GM19035 (cell line): ENCODE data around the gene FLRT2.

Source experiments
- ATAC-seq: cut with Tn5 transposase; IDR thresholded peaks from one replicate; pipeline ENCODE4 v1.9.1; 2021; ENCODE audit not compliant: unreplicated experiment

The FLRT2 gene

DNA sequence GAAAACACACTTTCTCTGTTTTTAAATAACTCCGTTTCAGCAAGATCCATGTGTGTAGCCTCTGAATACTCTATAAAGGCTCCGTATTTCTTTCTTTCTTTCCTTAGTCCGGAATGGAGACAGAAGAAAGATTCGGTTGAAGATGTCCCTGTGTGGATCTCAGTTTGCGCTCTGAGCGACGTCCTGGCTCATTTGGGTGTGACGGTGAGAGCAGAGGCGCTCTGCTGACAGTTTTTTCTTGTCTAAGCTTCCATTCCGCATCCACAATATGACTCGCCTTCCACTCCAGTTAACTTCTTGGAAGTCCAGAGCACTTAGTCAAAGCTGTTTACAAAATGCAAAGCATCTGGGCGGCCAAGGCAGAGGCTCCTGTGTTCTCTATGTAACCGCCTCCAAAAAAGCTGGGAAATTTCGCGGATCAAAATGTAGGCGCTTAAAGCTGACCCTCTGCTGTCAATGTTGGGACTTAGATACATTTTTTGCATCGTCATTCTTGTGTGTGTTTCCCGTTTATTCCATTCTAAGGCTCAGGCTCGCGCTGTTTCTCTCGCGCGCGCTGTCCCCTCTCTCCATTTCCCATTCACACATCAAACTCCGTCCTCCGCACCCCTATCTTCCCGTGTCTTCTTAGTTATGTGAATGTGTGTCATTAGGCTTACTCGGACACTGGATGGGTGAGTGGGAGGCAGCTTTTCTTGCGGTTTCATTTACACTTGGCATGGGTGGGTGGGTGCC lies 880 bp upstream of the FLRT2 start:
- ATAC-seq = no peak

DNA sequence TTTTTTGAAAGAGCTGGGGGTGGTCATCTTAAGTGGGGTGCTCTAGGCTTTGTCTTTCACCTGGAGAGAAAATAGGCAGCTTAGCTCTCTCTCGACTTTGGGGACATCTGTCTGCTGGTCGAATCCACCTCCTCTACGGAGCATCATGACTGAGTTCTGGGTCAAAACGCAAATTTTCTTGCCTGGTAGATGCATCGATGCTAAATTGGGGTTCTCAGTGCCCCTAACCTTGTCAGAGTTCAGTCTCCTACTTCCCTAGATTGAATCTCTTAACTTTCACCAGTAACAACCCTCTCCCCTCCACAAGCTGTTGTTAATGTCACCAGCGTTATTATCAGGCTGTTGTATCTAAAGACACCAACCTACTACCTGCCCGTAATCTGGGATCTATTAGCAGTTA lies 682 bp downstream of the FLRT2 start:
- ATAC-seq = no peak

DNA sequence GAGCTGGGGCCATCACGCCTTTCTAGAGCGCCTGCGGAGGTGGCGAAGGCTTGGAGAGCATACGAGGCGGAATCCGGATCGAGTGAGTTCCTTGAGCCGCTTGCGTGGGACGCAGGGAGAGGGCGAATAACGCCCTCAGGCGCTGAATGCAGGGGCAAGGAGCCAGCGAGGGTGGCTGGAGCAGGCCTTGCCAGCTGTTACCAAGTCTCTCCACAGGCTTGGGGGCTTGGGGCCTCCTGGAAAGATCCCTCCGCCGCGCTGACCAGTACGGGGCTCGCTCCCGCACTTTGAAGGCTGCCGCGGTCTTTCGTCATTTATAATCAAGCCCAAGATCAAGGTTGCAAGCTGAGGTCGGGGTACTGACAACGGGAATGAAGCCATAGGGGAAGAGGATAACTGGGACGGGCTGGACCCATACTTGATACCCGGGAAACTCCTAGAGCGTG lies 1.2 kb downstream of the FLRT2 start:
- ATAC-seq = no peak

GRCh38 chr14:85531587-85532373 lies 1.8 kb downstream of the FLRT2 start:
- no peak for ATAC-seq

- no peak for ATAC-seq
These were observed 2.6 kb downstream of the FLRT2 start for GRCh38 chr14:85532374-85533022.

DNA sequence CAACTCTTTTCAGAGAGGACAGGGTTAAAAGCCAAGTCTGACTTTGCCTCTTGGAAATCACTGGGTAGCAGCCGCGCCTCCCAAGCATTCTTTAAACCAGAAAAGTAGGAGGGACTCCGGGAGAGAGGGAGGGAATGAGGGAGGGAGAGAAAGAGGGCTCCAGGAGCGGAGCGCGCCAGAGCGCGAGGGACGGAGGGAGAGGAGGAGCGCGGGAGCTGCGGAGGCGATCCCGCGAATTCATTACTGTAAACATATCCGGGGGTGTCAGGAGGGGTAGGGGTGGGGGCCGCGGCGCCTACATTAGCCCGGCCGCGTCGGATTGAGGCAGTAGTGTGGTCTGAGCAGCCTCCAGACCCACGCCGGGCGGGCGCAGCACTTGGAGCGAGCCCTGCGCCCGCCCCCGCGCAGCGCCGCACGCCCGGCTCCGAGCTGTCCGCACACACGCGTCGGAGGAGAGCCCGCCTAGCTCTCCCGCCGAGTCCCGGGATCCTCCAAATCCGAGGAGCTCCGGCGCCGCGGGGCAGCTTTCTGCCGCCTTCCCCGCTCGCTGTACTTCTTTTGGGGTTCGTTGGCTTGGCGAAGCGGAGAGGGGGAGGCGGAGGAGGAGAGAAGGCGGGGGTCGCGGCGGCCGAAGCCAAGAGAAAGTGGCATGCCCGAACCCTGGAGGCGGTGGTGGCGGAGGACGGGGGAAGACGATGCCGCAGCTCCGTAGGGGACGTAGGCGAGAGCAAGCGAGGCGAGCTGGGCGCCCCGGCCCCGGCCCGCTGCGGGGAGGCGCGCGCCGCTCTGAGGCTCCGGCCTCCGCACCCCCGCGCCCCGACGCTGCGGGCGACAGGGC lies 3.3 kb downstream of the FLRT2 start:
- no peak for ATAC-seq

GRCh38 chr14:85533861-85534291 lies 3.9 kb downstream of the FLRT2 start:
- ATAC-seq = no peak

DNA sequence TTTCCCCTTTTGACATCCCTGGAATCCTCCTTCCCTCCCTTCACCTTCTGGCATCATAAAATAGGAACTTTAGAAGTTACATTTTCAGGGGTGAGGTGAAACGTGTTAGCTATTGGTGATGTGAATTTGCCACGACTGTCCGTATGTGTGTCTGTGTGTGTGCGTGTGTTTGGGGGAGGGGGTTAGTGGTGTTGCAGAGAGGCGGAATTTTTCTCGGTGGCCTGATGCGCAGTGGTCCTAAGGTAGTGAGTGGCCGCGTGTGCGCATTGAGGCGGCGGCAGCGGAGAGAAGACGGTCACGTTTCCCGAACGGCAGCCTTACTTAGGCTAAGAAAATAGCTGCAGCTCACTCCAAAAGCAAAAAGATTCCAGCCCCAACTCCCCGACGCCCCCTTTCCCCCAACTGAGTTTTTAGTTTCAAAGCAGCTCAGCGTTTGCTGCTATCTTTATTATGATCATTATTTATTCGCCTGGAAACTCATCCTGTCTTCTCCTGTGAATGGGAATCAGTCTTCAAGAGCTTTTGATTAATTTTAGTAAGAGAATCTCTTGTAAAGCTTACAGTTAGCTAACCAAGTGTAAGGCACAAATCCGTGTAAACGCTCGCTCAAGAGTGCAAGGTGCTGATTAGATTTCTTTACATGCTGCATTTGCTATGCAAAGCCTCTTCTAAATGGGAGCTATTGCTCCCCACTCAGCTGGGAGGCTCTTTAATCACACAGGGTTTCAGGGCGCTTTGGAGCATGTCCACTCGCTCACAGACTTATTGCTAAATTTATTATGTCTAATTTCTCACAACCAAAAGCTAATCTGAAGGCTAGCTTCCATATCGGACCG lies 4.7 kb downstream of the FLRT2 start:
- ATAC-seq = no peak

DNA sequence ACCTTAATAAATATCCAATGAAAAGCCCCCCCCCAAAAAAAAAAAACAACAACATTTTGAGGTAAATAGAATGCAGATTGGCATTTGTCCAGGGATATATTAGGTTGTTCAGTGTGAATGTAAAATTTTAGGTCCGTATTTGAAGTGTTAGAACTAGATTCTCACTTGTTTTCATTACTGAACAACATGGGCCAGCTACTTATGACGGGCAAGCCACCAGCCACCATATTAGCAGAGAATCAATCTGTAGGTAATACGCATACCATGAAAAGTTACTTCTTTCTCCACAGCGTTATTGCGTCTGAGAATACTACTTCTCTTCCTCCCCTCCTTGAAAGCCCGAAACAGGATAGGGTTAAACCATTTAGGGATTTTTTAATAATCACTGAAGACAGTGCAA lies 5.4 kb downstream of the FLRT2 start:
- no peak for ATAC-seq

GRCh38 chr14:85535991-85536832 lies 6.3 kb downstream of the FLRT2 start:
- ATAC-seq = no peak

DNA sequence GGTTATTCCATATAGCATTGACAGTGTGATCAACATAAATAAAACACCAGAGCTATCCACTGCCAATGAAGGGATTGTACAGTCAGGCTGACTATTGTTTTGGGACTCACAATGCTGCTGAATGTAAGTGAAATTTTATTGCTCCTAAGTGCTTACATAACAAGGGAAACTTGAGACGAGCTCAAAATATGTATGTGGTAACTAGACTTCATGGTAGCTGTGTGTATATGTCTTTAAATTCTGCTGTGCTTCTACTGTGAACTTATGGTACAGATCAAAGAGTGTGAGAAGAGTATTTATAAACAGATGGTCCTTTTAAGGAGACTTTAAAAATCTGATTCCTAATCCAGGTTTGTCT lies 6.9 kb downstream of the FLRT2 start:
- ATAC-seq = no peak

GRCh38 chr14:85537526-85537925 lies 7.6 kb downstream of the FLRT2 start:
- no peak for ATAC-seq

DNA sequence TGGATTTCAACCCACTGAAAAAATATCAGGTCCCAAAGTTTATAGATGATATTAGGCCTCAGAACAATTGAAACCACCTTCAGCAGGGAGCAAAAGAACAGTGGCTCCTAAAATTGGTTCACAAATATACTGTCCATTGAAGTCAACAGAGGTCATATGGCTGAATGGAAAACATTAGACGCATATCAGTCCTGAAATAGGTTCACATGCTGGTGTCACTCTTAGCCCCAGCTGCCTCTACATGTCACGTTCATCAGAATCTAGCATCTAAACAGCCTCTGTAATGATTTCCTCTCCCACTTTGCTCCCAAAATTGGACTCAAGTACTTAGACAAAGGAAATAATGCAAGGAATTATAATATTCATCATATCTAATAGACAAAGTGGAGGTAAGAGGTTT lies 8.7 kb downstream of the FLRT2 start:
- ATAC-seq = no peak

DNA sequence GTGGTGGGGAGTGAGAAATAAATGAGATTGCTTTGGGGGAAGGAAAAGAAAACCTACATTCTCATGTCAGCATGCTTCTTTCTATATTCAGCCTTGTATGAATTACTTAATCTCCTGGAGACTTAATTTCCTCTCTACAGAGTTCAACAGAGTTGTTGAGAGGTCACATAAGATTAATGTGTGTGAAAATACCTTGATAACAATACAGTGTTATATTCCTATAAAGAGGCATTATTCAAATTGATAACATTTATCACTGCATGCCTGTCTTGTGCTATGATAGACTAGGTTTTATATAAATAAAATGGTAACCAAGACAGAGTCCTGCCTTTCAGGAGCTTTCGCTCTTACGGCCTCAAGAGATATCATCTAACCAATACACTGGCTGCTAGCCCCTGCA lies 9.6 kb downstream of the FLRT2 start:
- ATAC-seq = no peak

DNA sequence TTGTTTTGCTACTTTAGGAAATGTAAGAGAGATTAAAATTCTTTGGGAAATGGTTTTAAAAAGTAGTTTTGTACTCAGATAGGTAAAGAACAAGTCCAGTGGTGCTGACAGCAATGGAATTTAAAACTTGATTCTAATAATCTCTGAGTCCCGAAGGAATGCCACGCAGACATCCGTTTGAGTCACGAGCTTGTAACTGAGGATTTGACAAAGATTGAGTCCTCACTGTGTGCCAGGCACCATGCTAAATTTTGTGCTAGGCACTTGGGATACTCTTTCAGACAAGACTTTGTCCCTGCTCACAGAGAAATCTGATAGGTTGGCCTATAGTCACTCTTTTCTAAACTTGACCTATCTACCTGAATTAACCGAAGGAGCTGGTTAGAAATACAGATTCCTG lies 12.7 kb downstream of the FLRT2 start:
- no peak for ATAC-seq

DNA sequence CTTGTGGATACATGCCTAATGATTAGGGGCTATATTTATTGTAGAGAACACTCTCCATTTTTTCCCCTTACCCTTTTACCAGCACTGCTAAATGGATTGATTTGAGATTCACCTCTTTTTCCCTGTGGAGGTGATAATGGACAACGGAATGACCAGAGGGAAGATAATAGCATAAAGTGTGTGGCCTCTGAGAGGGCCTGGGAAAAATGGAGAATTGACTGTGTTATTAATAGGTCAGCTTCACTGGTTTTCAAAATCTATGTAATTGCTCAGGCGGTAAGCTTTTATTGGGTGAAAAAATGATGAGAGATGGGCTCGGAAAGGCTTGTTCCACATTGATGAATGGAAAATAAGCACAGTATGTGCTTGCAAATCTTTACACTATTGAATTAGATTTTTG lies 15.8 kb downstream of the FLRT2 start:
- no peak for ATAC-seq

- no peak for ATAC-seq
These were observed 16.4 kb downstream of the FLRT2 start for GRCh38 chr14:85546390-85546789.

DNA sequence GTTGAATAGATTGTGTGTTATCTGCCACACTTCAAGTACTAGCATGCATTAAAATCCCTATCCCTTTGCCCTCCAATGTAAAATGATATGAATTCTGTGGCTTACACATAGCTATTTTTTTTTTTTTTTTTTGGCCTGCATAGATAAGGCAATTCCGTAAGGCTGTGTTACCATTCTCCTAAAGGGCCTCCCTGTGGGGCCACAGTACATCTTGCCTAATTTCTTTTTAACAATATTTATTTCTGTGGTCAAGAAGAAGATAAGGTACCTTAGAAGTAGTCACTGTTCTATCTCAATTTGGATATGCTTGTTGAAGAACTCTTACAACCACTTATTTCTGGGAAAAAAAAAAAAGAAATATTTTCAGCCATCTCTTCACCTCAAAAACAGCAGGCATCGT lies 19.8 kb downstream of the FLRT2 start:
- ATAC-seq = no peak

DNA sequence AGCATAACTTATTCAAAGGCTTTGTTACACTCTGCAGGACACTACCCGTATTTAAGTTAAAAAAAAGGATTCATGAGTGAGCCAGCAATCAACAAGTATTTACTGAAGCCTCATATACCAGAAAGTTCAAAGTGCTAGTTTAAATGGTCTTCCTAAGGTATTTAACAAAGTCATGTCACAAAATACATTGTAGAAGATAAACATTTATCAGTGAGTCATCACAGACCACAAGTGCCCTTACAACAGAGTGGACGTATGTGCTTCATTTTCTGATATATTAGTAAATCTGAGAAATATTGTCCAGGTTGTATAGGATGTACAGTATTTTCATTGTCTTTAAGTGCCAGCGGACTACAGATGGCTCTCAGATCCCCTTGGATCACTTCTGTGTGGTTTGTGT lies 24.2 kb downstream of the FLRT2 start:
- no peak for ATAC-seq
